Transverse colon (tissue), 3 donors: ENCODE results near the gene GIN1.

ENCODE experiments used
- POLR2A ChIP-seq: fragments of 450-650 bp; IDR thresholded peaks from one replicate; pipeline ENCODE4 v1.6.1; 2016; ENCODE audit warnings: antibody characterized with exemption, mild to moderate bottlenecking, moderate library complexity
- TF ChIP-seq, protein P1 (sequence below), 5 experiments: fragments of 200-600 bp in 3 of 5; fragments of 450-650 bp in 2 of 5; sonication (generic) in 3 of 5; IDR thresholded peaks; 1 replicate in 2 of 5; 2 replicates in 3 of 5; pipeline ENCODE4 v1.5.1; 2016 to 2017; ENCODE audit warnings: antibody characterized with exemption in 5 of 5, inconsistent platforms in 3 of 5, mild to moderate bottlenecking in 2 of 5, moderate library complexity in 1 of 5

GRCh38 chr5:103148213-103148612, 28.3 kb upstream of the GIN1 start:
- no peak for TF ChIP-seq POLR2A
- TF ChIP-seq, protein P1, sequence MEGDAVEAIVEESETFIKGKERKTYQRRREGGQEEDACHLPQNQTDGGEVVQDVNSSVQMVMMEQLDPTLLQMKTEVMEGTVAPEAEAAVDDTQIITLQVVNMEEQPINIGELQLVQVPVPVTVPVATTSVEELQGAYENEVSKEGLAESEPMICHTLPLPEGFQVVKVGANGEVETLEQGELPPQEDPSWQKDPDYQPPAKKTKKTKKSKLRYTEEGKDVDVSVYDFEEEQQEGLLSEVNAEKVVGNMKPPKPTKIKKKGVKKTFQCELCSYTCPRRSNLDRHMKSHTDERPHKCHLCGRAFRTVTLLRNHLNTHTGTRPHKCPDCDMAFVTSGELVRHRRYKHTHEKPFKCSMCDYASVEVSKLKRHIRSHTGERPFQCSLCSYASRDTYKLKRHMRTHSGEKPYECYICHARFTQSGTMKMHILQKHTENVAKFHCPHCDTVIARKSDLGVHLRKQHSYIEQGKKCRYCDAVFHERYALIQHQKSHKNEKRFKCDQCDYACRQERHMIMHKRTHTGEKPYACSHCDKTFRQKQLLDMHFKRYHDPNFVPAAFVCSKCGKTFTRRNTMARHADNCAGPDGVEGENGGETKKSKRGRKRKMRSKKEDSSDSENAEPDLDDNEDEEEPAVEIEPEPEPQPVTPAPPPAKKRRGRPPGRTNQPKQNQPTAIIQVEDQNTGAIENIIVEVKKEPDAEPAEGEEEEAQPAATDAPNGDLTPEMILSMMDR (IDR thresholded peaks at IDR 0.05), result no peak
